ENCODE measurements around the gene SENP2. TPM values are rescaled to one million over a fixed set of nuclear protein-coding genes. Genes with fewer than 3 reads are reported as not detected.

The SENP2 gene
- total and polyA plus RNA-seq, 9 of the 15 experiments (the other 6 are each of a cell fraction or from before 2014, with no cell fraction given): 11.8 to 67.1 (median 41.1) TPM

DNA sequence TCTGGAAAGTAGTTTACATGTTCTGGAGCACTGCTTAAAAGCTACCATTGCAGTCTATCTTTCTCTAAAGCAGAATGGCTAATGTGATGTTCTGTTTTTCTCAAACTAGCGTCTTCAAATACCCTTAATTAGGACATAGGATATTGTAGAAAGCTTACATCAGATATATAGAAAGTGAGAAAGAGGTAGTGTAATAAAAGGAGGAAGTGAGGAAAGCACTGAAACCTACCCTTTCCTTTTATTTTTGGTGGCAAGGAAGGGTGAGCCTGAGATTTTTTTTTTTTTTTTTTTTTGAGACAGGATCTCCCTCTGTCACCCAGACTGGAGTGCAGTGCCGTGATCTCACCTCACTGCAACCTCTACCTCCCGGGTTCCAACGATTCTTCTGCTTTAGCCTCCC is 9.4 kb downstream of the SENP2 start:
- ATAC-seq (no peak), DNase-seq (ENCODE audit: extremely low read depth in 1 of 4, low spot score in 3 of 4) (no peak), FAIRE-seq (no peak)
- Histone ChIP-seq H3K36me3 (ENCODE audit: control insufficient read depth, insufficient read depth, low read length) (peaks cover 31% of the 10 kb centered on the region), H3K27ac (ENCODE audit: extremely low read depth, low read depth, low read length) (no peak overlapping the region), H3K9me1 (ENCODE audit: control insufficient read depth, insufficient read depth, low read length) (no peaks in the 10 kb centered on the region), H4K20me1 (replicated peaks; ENCODE audit: control insufficient read depth, insufficient read depth, low read length) (no peaks in the 10 kb centered on the region), H2AFZ (ENCODE audit: low read depth, low read length) (no peak overlapping the region), H3K4me1 (replicated peaks in 1 of 2; ENCODE audit: control insufficient read depth in 2 of 2, insufficient read depth in 2 of 2, low read length in 2 of 2) (no peaks in the 10 kb centered on the region), H3K9me3 (replicated peaks; ENCODE audit: control insufficient read depth, insufficient read depth, low read depth, low read length) (no peaks in the 10 kb centered on the region), H3K27me3 (ENCODE audit: control insufficient read depth in 2 of 2, insufficient read depth in 2 of 2, low read length in 2 of 2) (no peaks in the 10 kb centered on the region), H3K79me2 (ENCODE audit: control insufficient read depth, insufficient read depth, low read length) (no peaks in the 10 kb centered on the region), H3K4me2 (ENCODE audit: insufficient read depth, low read length) (no peak overlapping the region), H3K4me3 (no peak overlapping the region), H3K9ac (ENCODE audit: insufficient read depth in 1 of 2, low read depth in 2 of 2, low read length in 2 of 2) (no peak overlapping the region)
- in situ Hi-C loops (cut with MboI): no loop called here
- WGBS (ENCODE audit: insufficient coverage, low coverage, missing lambda C conversion rate): 90% methylated on average over 3 of the region's 4 CpGs
- CTCF ChIA-PET (ENCODE audit: low intra/inter-chr PET ratio): no interaction called here
- TF ChIP-seq STAT5A (IDR thresholded peaks at IDR 0.05; ENCODE audit: borderline replicate concordance, low read length) (no peak), SIN3A (IDR thresholded peaks at IDR 0.05; ENCODE audit: borderline replicate concordance in 2 of 2, control insufficient read depth in 1 of 2, low read depth in 2 of 2, low read length in 2 of 2) (no peak), STAT5B (CRISPR knock-in tag; IDR thresholded peaks at IDR 0.05) (no peak), BRF1 (IDR thresholded peaks at IDR 0.05; ENCODE audit: borderline replicate concordance, extremely low read depth, insufficient read length) (no peak), PCBP2 (IDR thresholded peaks at IDR 0.05; ENCODE audit: low read depth, low read length, poor library complexity, severe bottlenecking) (no peak), SRF (CRISPR knock-in tag; IDR thresholded peaks at IDR 0.05) (no peak), ZNF146 (CRISPR knock-in tag; IDR thresholded peaks at IDR 0.05; ENCODE audit: unreplicated experiment) (no peak), TSC22D4 (tag; IDR thresholded peaks at IDR 0.05) (no peak), ZNF76 (CRISPR knock-in tag; IDR thresholded peaks at IDR 0.05; ENCODE audit: borderline replicate concordance) (no peak), SMARCB1 (IDR thresholded peaks at IDR 0.05; ENCODE audit: insufficient read length, low read depth) (no peak), YBX1 (IDR thresholded peaks at IDR 0.05) (no peak), KLF13 (tag; IDR thresholded peaks at IDR 0.05; ENCODE audit: borderline replicate concordance, low read depth) (no peak)
- TF ChIP-seq, protein P1, sequence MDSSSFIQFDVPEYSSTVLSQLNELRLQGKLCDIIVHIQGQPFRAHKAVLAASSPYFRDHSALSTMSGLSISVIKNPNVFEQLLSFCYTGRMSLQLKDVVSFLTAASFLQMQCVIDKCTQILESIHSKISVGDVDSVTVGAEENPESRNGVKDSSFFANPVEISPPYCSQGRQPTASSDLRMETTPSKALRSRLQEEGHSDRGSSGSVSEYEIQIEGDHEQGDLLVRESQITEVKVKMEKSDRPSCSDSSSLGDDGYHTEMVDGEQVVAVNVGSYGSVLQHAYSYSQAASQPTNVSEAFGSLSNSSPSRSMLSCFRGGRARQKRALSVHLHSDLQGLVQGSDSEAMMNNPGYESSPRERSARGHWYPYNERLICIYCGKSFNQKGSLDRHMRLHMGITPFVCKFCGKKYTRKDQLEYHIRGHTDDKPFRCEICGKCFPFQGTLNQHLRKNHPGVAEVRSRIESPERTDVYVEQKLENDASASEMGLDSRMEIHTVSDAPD (CRISPR knock-in tag; IDR thresholded peaks at IDR 0.05): no peak
- TF ChIP-seq, protein P2, sequence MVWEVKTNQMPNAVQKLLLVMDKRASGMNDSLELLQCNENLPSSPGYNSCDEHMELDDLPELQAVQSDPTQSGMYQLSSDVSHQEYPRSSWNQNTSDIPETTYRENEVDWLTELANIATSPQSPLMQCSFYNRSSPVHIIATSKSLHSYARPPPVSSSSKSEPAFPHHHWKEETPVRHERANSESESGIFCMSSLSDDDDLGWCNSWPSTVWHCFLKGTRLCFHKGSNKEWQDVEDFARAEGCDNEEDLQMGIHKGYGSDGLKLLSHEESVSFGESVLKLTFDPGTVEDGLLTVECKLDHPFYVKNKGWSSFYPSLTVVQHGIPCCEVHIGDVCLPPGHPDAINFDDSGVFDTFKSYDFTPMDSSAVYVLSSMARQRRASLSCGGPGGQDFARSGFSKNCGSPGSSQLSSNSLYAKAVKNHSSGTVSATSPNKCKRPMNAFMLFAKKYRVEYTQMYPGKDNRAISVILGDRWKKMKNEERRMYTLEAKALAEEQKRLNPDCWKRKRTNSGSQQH (CRISPR knock-in tag; IDR thresholded peaks at IDR 0.05): no peak
- TF ChIP-seq, protein P3, sequence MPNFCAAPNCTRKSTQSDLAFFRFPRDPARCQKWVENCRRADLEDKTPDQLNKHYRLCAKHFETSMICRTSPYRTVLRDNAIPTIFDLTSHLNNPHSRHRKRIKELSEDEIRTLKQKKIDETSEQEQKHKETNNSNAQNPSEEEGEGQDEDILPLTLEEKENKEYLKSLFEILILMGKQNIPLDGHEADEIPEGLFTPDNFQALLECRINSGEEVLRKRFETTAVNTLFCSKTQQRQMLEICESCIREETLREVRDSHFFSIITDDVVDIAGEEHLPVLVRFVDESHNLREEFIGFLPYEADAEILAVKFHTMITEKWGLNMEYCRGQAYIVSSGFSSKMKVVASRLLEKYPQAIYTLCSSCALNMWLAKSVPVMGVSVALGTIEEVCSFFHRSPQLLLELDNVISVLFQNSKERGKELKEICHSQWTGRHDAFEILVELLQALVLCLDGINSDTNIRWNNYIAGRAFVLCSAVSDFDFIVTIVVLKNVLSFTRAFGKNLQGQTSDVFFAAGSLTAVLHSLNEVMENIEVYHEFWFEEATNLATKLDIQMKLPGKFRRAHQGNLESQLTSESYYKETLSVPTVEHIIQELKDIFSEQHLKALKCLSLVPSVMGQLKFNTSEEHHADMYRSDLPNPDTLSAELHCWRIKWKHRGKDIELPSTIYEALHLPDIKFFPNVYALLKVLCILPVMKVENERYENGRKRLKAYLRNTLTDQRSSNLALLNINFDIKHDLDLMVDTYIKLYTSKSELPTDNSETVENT (CRISPR knock-in tag; IDR thresholded peaks at IDR 0.05): no peak
- TF ChIP-seq, protein P4, sequence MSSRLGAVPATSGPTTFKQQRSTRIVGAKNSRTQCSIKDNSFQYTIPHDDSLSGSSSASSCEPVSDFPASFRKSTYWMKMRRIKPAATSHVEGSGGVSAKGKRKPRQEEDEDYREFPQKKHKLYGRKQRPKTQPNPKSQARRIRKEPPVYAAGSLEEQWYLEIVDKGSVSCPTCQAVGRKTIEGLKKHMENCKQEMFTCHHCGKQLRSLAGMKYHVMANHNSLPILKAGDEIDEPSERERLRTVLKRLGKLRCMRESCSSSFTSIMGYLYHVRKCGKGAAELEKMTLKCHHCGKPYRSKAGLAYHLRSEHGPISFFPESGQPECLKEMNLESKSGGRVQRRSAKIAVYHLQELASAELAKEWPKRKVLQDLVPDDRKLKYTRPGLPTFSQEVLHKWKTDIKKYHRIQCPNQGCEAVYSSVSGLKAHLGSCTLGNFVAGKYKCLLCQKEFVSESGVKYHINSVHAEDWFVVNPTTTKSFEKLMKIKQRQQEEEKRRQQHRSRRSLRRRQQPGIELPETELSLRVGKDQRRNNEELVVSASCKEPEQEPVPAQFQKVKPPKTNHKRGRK (tag; IDR thresholded peaks at IDR 0.05): no peak
- no TSS peak for BruUV-seq (replicated peaks)
- intact Hi-C loops (cut with micrococcal nuclease): no loop called here
- POLR2A ChIA-PET: interaction anchor here (0.8 to 2.3 kb wide), 2 partner anchors 9 to 10 kb away, joined by 3 to 12 read pairs; partner anchors contain the start of gene SENP2
